CD8-positive, alpha-beta memory T cell (primary cell): ENCODE data around the gene PDLIM3. TPM values are rescaled to one million over a fixed set of nuclear protein-coding genes. Genes with fewer than 3 reads are reported as not detected.

Experiments
- CTCF ChIA-PET: fragments of 350-600 bp; sonication (Branson Sonifier 250); formaldehyde crosslinking; loops from one replicate; lab custom pipeline; 2021; ENCODE audit warnings: antibody characterized with exemption; lab: Charles Lee
- POLR2A ChIA-PET: fragments of 350-600 bp; sonication (Branson Sonifier 250); formaldehyde crosslinking; loops from one replicate; lab custom pipeline; 2021; ENCODE audit warnings: antibody characterized with exemption; lab: Charles Lee
- DNase-seq, 5 donors: peaks; one replicate each; pipeline versions ENCODE4 v3.0.0 to v3.0.0-alpha.2; 2020 to 2022; ENCODE audit warnings: mixed read lengths in 1 of 5
- H3K27ac ChIP-seq: one replicate; pipeline ENCODE4 v1.7.0; 2013; ENCODE audit warnings: low read depth, mild to moderate bottlenecking, low read length, moderate library complexity
- H3K27me3 ChIP-seq: 2 replicates; pipeline ENCODE4 v1.7.0; 2013; ENCODE audit warnings: low read length, mild to moderate bottlenecking; ENCODE audit not compliant: insufficient read depth, poor library complexity, severe bottlenecking
- H3K36me3 ChIP-seq: 2 replicates; pipeline ENCODE4 v1.7.0; 2013; ENCODE audit warnings: mild to moderate bottlenecking, low read length, moderate library complexity; ENCODE audit not compliant: insufficient read depth
- H3K4me1 ChIP-seq: 2 replicates; pipeline ENCODE4 v1.7.0; 2013; ENCODE audit warnings: mild to moderate bottlenecking, low read length, moderate library complexity; ENCODE audit not compliant: insufficient read depth
- H3K4me3 ChIP-seq: 2 replicates; pipeline ENCODE4 v1.7.0; 2013; ENCODE audit warnings: mild to moderate bottlenecking, low read length
- H3K9me3 ChIP-seq: 2 replicates; pipeline ENCODE4 v1.7.0; 2013; ENCODE audit warnings: mild to moderate bottlenecking, low read length
- H3K27ac Mint-ChIP-seq, 8 donors: one replicate each; pipeline ENCODE4 v1.8.0; 2020 to 2021; ENCODE audit warnings: mixed read lengths in 8 of 8, mild to moderate bottlenecking in 6 of 8, inconsistent platforms in 3 of 8, moderate library complexity in 3 of 8
- H3K27me3 Mint-ChIP-seq, 2 donors: one replicate each; pipeline ENCODE4 v1.8.0; 2020 to 2021; ENCODE audit warnings: mixed read lengths in 2 of 2, mild to moderate bottlenecking in 1 of 2, moderate library complexity in 1 of 2
- H3K36me3 Mint-ChIP-seq, 3 donors: one replicate each; pipeline ENCODE4 v1.8.0; 2020 to 2021; ENCODE audit warnings: mixed read lengths in 3 of 3, inconsistent platforms in 1 of 3, mild to moderate bottlenecking in 1 of 3
- H3K4me1 Mint-ChIP-seq, 3 donors: one replicate each; pipeline ENCODE4 v1.8.0; 2020 to 2021; ENCODE audit warnings: mixed read lengths in 3 of 3, inconsistent platforms in 1 of 3, mild to moderate bottlenecking in 1 of 3
- H3K4me3 Mint-ChIP-seq, 7 donors: one replicate each; pipeline ENCODE4 v1.8.0; 2020 to 2021; ENCODE audit warnings: mixed read lengths in 7 of 7, mild to moderate bottlenecking in 6 of 7, moderate library complexity in 4 of 7, inconsistent platforms in 2 of 7
- H3K9me3 Mint-ChIP-seq, 5 donors: one replicate each; pipeline ENCODE4 v1.8.0; 2020 to 2022; ENCODE audit warnings: mixed read lengths in 5 of 5, mild to moderate bottlenecking in 3 of 5, moderate library complexity in 2 of 5, inconsistent platforms in 1 of 5
- polyA plus RNA-seq: library from polyadenylated mRNA; unstranded; fragments of 300-500 nt; fragmentation: Illumina TruSeq; gene quantifications from one replicate; pipeline ENCODE4 v1.2.3, GENCODE V29; 2021
- total RNA-seq, 2 experiments: library from RNA; stranded (reverse); gene quantifications; one replicate each; pipeline ENCODE4 v1.2.3, GENCODE V29; 2021

PDLIM3 gene
- total and polyA plus RNA-seq, 3 experiments from 2014 or later = not detected

DNA sequence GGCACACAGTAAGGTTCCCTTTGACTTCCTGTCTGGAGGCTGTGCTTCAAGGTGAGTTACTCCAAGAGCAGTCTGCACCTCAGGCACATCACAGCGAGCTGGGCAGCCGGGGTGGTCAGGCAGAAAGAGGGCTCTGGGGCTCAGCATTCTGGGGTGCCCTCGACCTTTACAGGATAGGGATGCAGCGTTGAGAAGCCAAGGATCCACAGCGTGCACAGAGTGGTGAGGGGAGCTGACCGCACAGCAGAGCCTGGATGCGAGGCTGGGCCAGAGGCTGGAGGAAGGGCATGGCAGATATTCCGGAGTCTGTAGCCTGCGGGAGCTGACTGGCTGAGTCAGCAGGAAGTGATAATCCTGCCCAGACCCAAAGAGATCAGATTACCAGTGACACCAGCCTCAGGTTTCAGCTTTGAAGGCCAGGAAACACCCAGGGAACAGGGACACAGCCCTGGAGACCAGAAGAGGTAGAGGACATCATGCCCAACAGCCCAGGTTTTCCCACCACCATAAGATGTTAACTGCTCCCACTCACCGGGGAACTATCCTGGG, 38.4 kb upstream of the PDLIM3 start:
- no peak overlapping the region for H3K4me3 Mint-ChIP-seq
- no peak overlapping the region for H3K27ac ChIP-seq
- DNase-seq = no peak
- H3K27ac Mint-ChIP-seq = no peak overlapping the region
- H3K4me1 Mint-ChIP-seq = no peaks in the 10 kb centered on the region
- POLR2A ChIA-PET = no interaction called here
- no peaks in the 10 kb centered on the region for H3K9me3 ChIP-seq
- H3K36me3 ChIP-seq = no peaks in the 10 kb centered on the region
- no peaks in the 10 kb centered on the region for H3K4me1 ChIP-seq
- H3K27me3 ChIP-seq = no peaks in the 10 kb centered on the region
- no peaks in the 10 kb centered on the region for H3K9me3 Mint-ChIP-seq
- H3K27me3 Mint-ChIP-seq = peaks cover 14 to 34% of the 10 kb centered on the region in 2 donors
- CTCF ChIA-PET = no interaction called here
- H3K36me3 Mint-ChIP-seq = no peaks in the 10 kb centered on the region
- H3K4me3 ChIP-seq = no peak overlapping the region

- no peaks in the 10 kb centered on the region for H3K4me1 Mint-ChIP-seq
- H3K27me3 Mint-ChIP-seq = peaks cover 12 to 18% of the 10 kb centered on the region in 2 donors
- no peaks in the 10 kb centered on the region for H3K9me3 ChIP-seq
- H3K27me3 ChIP-seq = no peaks in the 10 kb centered on the region
- no peaks in the 10 kb centered on the region for H3K4me1 ChIP-seq
- H3K36me3 Mint-ChIP-seq = no peaks in the 10 kb centered on the region
- no peaks in the 10 kb centered on the region for H3K36me3 ChIP-seq
- H3K9me3 Mint-ChIP-seq = no peaks in the 10 kb centered on the region
- no peak overlapping the region for H3K4me3 ChIP-seq
- no peak overlapping the region for H3K27ac Mint-ChIP-seq
- POLR2A ChIA-PET = no interaction called here
- DNase-seq = no peak
- H3K27ac ChIP-seq = no peak overlapping the region
- H3K4me3 Mint-ChIP-seq = no peak overlapping the region
- CTCF ChIA-PET = no interaction called here
Observed at GRCh38 chr4:185570727-185571126, 35.4 kb upstream of the PDLIM3 start.

DNA sequence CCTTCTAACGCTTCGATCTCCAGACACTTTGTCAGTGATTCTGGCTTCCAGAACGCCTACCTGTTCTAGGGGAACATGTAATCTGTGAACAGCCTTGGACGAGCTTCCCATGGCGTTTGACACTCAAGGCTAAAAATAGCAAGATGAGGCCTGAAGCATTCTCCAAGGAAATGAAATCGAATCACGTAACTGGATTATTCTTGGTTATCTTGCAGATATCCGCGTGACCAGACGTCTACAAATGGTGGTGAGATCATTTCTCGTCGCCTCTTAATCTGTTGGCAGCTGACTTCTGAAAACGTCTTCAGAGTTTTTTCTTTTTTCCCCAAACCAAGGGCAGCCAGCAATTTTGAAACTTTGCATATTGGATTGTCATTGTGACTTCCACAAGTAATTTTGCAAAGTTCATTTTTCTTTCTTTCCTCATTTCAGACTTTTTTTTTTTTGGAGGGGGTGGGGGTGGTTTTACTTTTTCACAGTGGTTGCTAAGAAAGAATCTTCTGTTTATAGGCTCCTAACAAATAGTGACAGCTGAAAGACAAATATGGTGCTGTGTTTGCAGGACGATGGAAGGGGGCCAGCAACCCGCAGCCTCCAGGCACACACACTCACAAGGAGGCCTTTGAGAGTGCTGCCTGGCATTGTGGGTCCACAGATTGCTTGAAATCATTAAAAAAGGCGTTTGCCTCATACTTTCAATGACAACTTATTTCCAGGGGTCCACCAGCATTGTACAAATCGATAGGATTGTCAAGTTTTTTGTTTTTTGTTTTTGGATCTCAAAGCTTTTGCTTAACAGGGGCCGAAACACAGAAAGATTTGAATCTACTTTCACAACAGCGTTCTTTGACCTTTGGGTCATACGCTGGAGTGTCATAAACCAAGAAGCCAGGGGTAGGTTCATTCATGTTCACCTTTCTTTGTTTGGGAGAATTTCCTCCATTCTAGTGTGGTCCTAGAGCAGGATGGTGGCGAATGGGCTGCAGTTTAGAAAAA, 32.4 kb upstream of the PDLIM3 start:
- Mint-ChIP-seq H3K36me3 (no peaks in the 10 kb centered on the region), H3K9me3 (peaks cover 0 to 8% (median 0%) of the 10 kb centered on the region in 5 donors), H3K27me3 (peaks cover 8 to 16% of the 10 kb centered on the region in 2 donors), H3K4me1 (no peaks in the 10 kb centered on the region), H3K27ac (no peak overlapping the region), H3K4me3 (no peak overlapping the region)
- ChIA-PET POLR2A (no interaction called here), CTCF (no interaction called here)
- no peak overlapping the region for H3K27ac ChIP-seq
- DNase-seq = no peak
- H3K27me3 ChIP-seq = no peaks in the 10 kb centered on the region
- H3K9me3 ChIP-seq = no peaks in the 10 kb centered on the region
- H3K4me3 ChIP-seq = no peak overlapping the region
- no peaks in the 10 kb centered on the region for H3K36me3 ChIP-seq
- no peaks in the 10 kb centered on the region for H3K4me1 ChIP-seq

GRCh38 chr4:185566972-185567371, 31.7 kb upstream of the PDLIM3 start:
- no peaks in the 10 kb centered on the region for H3K9me3 ChIP-seq
- POLR2A ChIA-PET = no interaction called here
- no peak overlapping the region for H3K27ac ChIP-seq
- H3K36me3 Mint-ChIP-seq = no peaks in the 10 kb centered on the region
- no peak overlapping the region for H3K27ac Mint-ChIP-seq
- H3K27me3 Mint-ChIP-seq = peaks cover 9 to 16% of the 10 kb centered on the region in 2 donors
- DNase-seq = no peak
- H3K9me3 Mint-ChIP-seq = peaks cover 0 to 8% (median 0%) of the 10 kb centered on the region in 5 donors
- H3K36me3 ChIP-seq = no peaks in the 10 kb centered on the region
- no peaks in the 10 kb centered on the region for H3K27me3 ChIP-seq
- no peaks in the 10 kb centered on the region for H3K4me1 ChIP-seq
- no peaks in the 10 kb centered on the region for H3K4me1 Mint-ChIP-seq
- no peak overlapping the region for H3K4me3 ChIP-seq
- CTCF ChIA-PET = no interaction called here
- H3K4me3 Mint-ChIP-seq = no peak overlapping the region

DNA sequence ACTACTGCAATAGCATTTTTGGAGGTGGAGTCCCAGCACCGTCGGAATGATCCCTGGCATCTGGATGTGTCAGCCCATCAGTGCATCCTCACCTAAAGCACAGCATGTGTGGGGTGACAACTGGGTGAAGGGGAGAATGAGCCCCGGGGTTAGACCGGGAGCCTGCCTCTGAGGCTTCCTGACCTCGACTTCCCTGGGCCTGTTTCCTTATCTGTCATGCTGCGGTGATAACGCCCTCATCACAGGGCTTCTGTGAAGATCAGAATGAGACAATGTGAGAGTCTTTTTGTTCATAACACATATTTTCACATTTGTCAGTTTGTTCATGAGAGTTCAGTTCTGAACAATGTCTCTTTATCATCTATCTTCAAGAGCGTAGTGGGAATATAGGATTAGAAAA, 31.1 kb upstream of the PDLIM3 start:
- no peaks in the 10 kb centered on the region for H3K9me3 ChIP-seq
- no peak for DNase-seq
- CTCF ChIA-PET = no interaction called here

GRCh38 chr4:185565696-185566095, 30.4 kb upstream of the PDLIM3 start:
- H3K27ac ChIP-seq = no peak overlapping the region
- no peak for DNase-seq
- no peaks in the 10 kb centered on the region for H3K4me1 Mint-ChIP-seq
- no peaks in the 10 kb centered on the region for H3K9me3 ChIP-seq
- no peaks in the 10 kb centered on the region for H3K36me3 ChIP-seq
- H3K36me3 Mint-ChIP-seq = no peaks in the 10 kb centered on the region
- H3K9me3 Mint-ChIP-seq = peaks cover 0 to 8% (median 0%) of the 10 kb centered on the region in 5 donors
- no peaks in the 10 kb centered on the region for H3K4me1 ChIP-seq
- no peak overlapping the region for H3K4me3 ChIP-seq
- H3K27me3 ChIP-seq = no peaks in the 10 kb centered on the region
- H3K27ac Mint-ChIP-seq = peak overlapping the region in 1 of 8 donors; percentile 61
- H3K4me3 Mint-ChIP-seq = no peak overlapping the region
- H3K27me3 Mint-ChIP-seq = peaks cover 14 to 24% of the 10 kb centered on the region in 2 donors
- CTCF ChIA-PET = no interaction called here
- POLR2A ChIA-PET = no interaction called here

More for the DNA sequence above, 31.1 kb upstream of the PDLIM3 start:
- H3K27me3 Mint-ChIP-seq = peaks cover 12 to 21% of the 10 kb centered on the region in 2 donors
- POLR2A ChIA-PET = no interaction called here
- peaks cover 0 to 8% (median 0%) of the 10 kb centered on the region in 5 donors for H3K9me3 Mint-ChIP-seq
- no peaks in the 10 kb centered on the region for H3K27me3 ChIP-seq
- no peaks in the 10 kb centered on the region for H3K36me3 Mint-ChIP-seq
- no peaks in the 10 kb centered on the region for H3K36me3 ChIP-seq
- no peaks in the 10 kb centered on the region for H3K4me1 ChIP-seq
- H3K4me3 Mint-ChIP-seq = no peak overlapping the region
- no peak overlapping the region for H3K27ac Mint-ChIP-seq
- H3K4me3 ChIP-seq = no peak overlapping the region
- H3K27ac ChIP-seq = no peak overlapping the region
- H3K4me1 Mint-ChIP-seq = no peaks in the 10 kb centered on the region

GRCh38 chr4:185564349-185564748, 29.0 kb upstream of the PDLIM3 start:
- no peak overlapping the region for H3K4me3 ChIP-seq
- POLR2A ChIA-PET = no interaction called here

DNA sequence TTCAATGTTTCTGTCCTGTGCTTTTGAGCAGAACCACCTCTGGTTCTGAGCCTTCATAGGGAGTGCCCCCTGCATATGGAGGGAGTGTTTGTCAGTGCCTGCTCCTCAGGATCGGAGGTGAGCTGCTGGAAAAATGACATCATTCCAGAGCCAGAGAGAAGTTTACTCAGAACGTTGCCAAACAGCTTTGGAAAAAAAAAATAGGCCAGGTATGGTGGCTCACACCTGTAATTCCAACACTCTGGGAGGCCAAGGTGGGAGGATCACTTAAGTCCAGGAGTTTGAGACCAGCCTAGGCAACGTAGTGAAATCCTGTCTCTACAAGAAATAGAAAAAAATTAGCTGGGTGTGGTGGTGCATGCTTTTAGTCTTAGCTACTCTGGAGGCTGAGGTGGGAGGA, 27.2 kb upstream of the PDLIM3 start:
- H3K4me1 Mint-ChIP-seq = no peaks in the 10 kb centered on the region
- no peak overlapping the region for H3K4me3 Mint-ChIP-seq
- H3K36me3 ChIP-seq = no peaks in the 10 kb centered on the region
- H3K27me3 Mint-ChIP-seq = peaks cover 21 to 49% of the 10 kb centered on the region in 2 donors
- H3K27me3 ChIP-seq = no peaks in the 10 kb centered on the region
- DNase-seq = no peak
- H3K4me1 ChIP-seq = no peaks in the 10 kb centered on the region
- no peaks in the 10 kb centered on the region for H3K36me3 Mint-ChIP-seq
- H3K4me3 ChIP-seq = no peak overlapping the region
- H3K27ac Mint-ChIP-seq = no peak overlapping the region
- ChIA-PET CTCF (no interaction called here), POLR2A (no interaction called here)
- no peak overlapping the region for H3K27ac ChIP-seq
- peaks cover 0 to 8% (median 0%) of the 10 kb centered on the region in 5 donors for H3K9me3 Mint-ChIP-seq
- H3K9me3 ChIP-seq = no peaks in the 10 kb centered on the region

More at GRCh38 chr4:185564349-185564748, 29.0 kb upstream of the PDLIM3 start:
- Histone ChIP-seq H3K36me3 (no peaks in the 10 kb centered on the region), H3K27ac (no peak overlapping the region), H3K9me3 (no peaks in the 10 kb centered on the region), H3K4me1 (no peaks in the 10 kb centered on the region), H3K27me3 (no peaks in the 10 kb centered on the region)
- no peak overlapping the region for H3K27ac Mint-ChIP-seq
- CTCF ChIA-PET = no interaction called here
- no peaks in the 10 kb centered on the region for H3K36me3 Mint-ChIP-seq
- no peak overlapping the region for H3K4me3 Mint-ChIP-seq
- no peak for DNase-seq
- peaks cover 11 to 30% of the 10 kb centered on the region in 2 donors for H3K27me3 Mint-ChIP-seq
- peaks cover 0 to 8% (median 0%) of the 10 kb centered on the region in 5 donors for H3K9me3 Mint-ChIP-seq
- no peaks in the 10 kb centered on the region for H3K4me1 Mint-ChIP-seq
